Dendritic cell treated with granulocyte-macrophage colony-stimulating factor and Interleukin-4, amounts not matched to agents 40 ng/mL and 50 ng/mL, for 4 days (primary cell): ENCODE data around the gene ZNF319.

Experiments used
- H3K27ac Mint-ChIP-seq: one replicate; pipeline ENCODE4 v1.8.0; 2022; ENCODE audit warnings: mild to moderate bottlenecking, mixed read lengths
- H3K27me3 Mint-ChIP-seq: one replicate; pipeline ENCODE4 v1.8.0; 2022; ENCODE audit warnings: mild to moderate bottlenecking, mixed read lengths
- H3K36me3 Mint-ChIP-seq: one replicate; pipeline ENCODE4 v1.8.0; 2022; ENCODE audit warnings: low read depth, mixed read lengths
- H3K4me1 Mint-ChIP-seq: one replicate; pipeline ENCODE4 v1.8.0; 2022; ENCODE audit warnings: low read depth, mixed read lengths
- H3K4me3 Mint-ChIP-seq: one replicate; pipeline ENCODE4 v1.8.0; 2022; ENCODE audit warnings: mild to moderate bottlenecking, moderate library complexity, mixed read lengths
- H3K9me3 Mint-ChIP-seq: one replicate; pipeline ENCODE4 v1.8.0; 2022; ENCODE audit warnings: mixed read lengths
- intact Hi-C: fragments of 100-400 bp; cut with micrococcal nuclease; formaldehyde crosslinking; loops from one replicate; pipeline ENCODE4 v1.15.0; 2022

The ZNF319 gene

GRCh38 chr16:57959121-57959520 lies 41.4 kb downstream of the ZNF319 start:
- Mint-ChIP-seq H3K27ac (no peak overlapping the region), H3K27me3 (peaks cover 13% of the 10 kb centered on the region)

GRCh38 chr16:57958544-57958943 lies 41.9 kb downstream of the ZNF319 start:
- intact Hi-C loops: no loop called here
- H3K4me1 Mint-ChIP-seq: no peaks in the 10 kb centered on the region
- H3K9me3 Mint-ChIP-seq: no peaks in the 10 kb centered on the region
- no peak overlapping the region for H3K4me3 Mint-ChIP-seq
- H3K27me3 Mint-ChIP-seq: peaks cover 13% of the 10 kb centered on the region
- no peaks in the 10 kb centered on the region for H3K36me3 Mint-ChIP-seq
- H3K27ac Mint-ChIP-seq: no peak overlapping the region

More at GRCh38 chr16:57959121-57959520, 41.4 kb downstream of the ZNF319 start:
- no peaks in the 10 kb centered on the region for H3K9me3 Mint-ChIP-seq
- H3K4me1 Mint-ChIP-seq: no peaks in the 10 kb centered on the region
- H3K36me3 Mint-ChIP-seq: no peaks in the 10 kb centered on the region
- intact Hi-C loops: no loop called here
- no peak overlapping the region for H3K4me3 Mint-ChIP-seq

GRCh38 chr16:57957673-57958392 lies 42.6 kb downstream of the ZNF319 start:
- intact Hi-C loops: no loop called here
- Mint-ChIP-seq H3K27ac (no peak overlapping the region), H3K36me3 (no peaks in the 10 kb centered on the region), H3K4me1 (peaks cover 1% of the 10 kb centered on the region), H3K27me3 (peaks cover 9% of the 10 kb centered on the region), H3K4me3 (no peak overlapping the region), H3K9me3 (no peaks in the 10 kb centered on the region)

- Mint-ChIP-seq H3K27ac (no peak overlapping the region), H3K36me3 (no peaks in the 10 kb centered on the region), H3K4me1 (peaks cover 4% of the 10 kb centered on the region), H3K27me3 (peaks cover 9% of the 10 kb centered on the region), H3K9me3 (no peaks in the 10 kb centered on the region), H3K4me3 (no peak overlapping the region)
- intact Hi-C loops: no loop called here
Measured at GRCh38 chr16:57956924-57957672, 43.4 kb downstream of the ZNF319 start.

- peaks cover 4% of the 10 kb centered on the region for H3K4me1 Mint-ChIP-seq
- no peak overlapping the region for H3K27ac Mint-ChIP-seq
- no peak overlapping the region for H3K4me3 Mint-ChIP-seq
- no peaks in the 10 kb centered on the region for H3K36me3 Mint-ChIP-seq
- no peaks in the 10 kb centered on the region for H3K9me3 Mint-ChIP-seq
- H3K27me3 Mint-ChIP-seq: peaks cover 13% of the 10 kb centered on the region
- intact Hi-C loops: no loop called here
Measured at GRCh38 chr16:57956270-57956808, 44.1 kb downstream of the ZNF319 start.

- H3K4me1 Mint-ChIP-seq: peaks cover 4% of the 10 kb centered on the region
- H3K36me3 Mint-ChIP-seq: no peaks in the 10 kb centered on the region
- intact Hi-C loops: no loop called here
- H3K27ac Mint-ChIP-seq: no peak overlapping the region
- H3K4me3 Mint-ChIP-seq: no peak overlapping the region
- peaks cover 13% of the 10 kb centered on the region for H3K27me3 Mint-ChIP-seq
- H3K9me3 Mint-ChIP-seq: no peaks in the 10 kb centered on the region
Measured at GRCh38 chr16:57955572-57956188, 44.8 kb downstream of the ZNF319 start.

GRCh38 chr16:57953857-57954256 lies 46.6 kb downstream of the ZNF319 start:
- H3K36me3 Mint-ChIP-seq: no peaks in the 10 kb centered on the region
- H3K4me3 Mint-ChIP-seq: no peak overlapping the region
- H3K27ac Mint-ChIP-seq: no peak overlapping the region
- H3K4me1 Mint-ChIP-seq: peaks cover 4% of the 10 kb centered on the region
- no peaks in the 10 kb centered on the region for H3K9me3 Mint-ChIP-seq
- intact Hi-C loops: no loop called here
- peaks cover 6% of the 10 kb centered on the region for H3K27me3 Mint-ChIP-seq

GRCh38 chr16:57952909-57953308 lies 47.6 kb downstream of the ZNF319 start:
- Mint-ChIP-seq H3K4me3 (no peak overlapping the region), H3K27ac (no peak overlapping the region), H3K27me3 (peaks cover 6% of the 10 kb centered on the region), H3K36me3 (no peaks in the 10 kb centered on the region), H3K9me3 (no peaks in the 10 kb centered on the region), H3K4me1 (peaks cover 4% of the 10 kb centered on the region)
- intact Hi-C loops: no loop called here

- H3K4me3 Mint-ChIP-seq: no peak overlapping the region
- H3K27me3 Mint-ChIP-seq: peaks cover 6% of the 10 kb centered on the region
- no peaks in the 10 kb centered on the region for H3K36me3 Mint-ChIP-seq
- H3K27ac Mint-ChIP-seq: no peak overlapping the region
- peaks cover 4% of the 10 kb centered on the region for H3K4me1 Mint-ChIP-seq
- no peaks in the 10 kb centered on the region for H3K9me3 Mint-ChIP-seq
- intact Hi-C loops: no loop called here
Measured at GRCh38 chr16:57951204-57951960, 49.1 kb downstream of the ZNF319 start.

GRCh38 chr16:57950382-57950781 lies 50.1 kb downstream of the ZNF319 start:
- H3K4me3 Mint-ChIP-seq: no peak overlapping the region
- H3K27ac Mint-ChIP-seq: no peak overlapping the region
- H3K36me3 Mint-ChIP-seq: no peaks in the 10 kb centered on the region
- peaks cover 4% of the 10 kb centered on the region for H3K4me1 Mint-ChIP-seq
- intact Hi-C loops: no loop called here
- H3K9me3 Mint-ChIP-seq: no peaks in the 10 kb centered on the region
- peaks cover 6% of the 10 kb centered on the region for H3K27me3 Mint-ChIP-seq

- Mint-ChIP-seq H3K36me3 (no peaks in the 10 kb centered on the region), H3K4me3 (no peak overlapping the region), H3K4me1 (peaks cover 4% of the 10 kb centered on the region), H3K27me3 (peaks cover 6% of the 10 kb centered on the region), H3K9me3 (no peaks in the 10 kb centered on the region), H3K27ac (no peak overlapping the region)
- intact Hi-C loops: no loop called here
Measured at GRCh38 chr16:57949595-57950238, 50.8 kb downstream of the ZNF319 start.

GRCh38 chr16:57949013-57949412 lies 51.5 kb downstream of the ZNF319 start:
- no peaks in the 10 kb centered on the region for H3K9me3 Mint-ChIP-seq
- no peak overlapping the region for H3K27ac Mint-ChIP-seq
- intact Hi-C loops: no loop called here
- peaks cover 6% of the 10 kb centered on the region for H3K27me3 Mint-ChIP-seq
- no peak overlapping the region for H3K4me3 Mint-ChIP-seq
- H3K36me3 Mint-ChIP-seq: no peaks in the 10 kb centered on the region
- H3K4me1 Mint-ChIP-seq: peaks cover 4% of the 10 kb centered on the region

- Mint-ChIP-seq H3K36me3 (no peaks in the 10 kb centered on the region), H3K9me3 (no peaks in the 10 kb centered on the region), H3K4me3 (no peak overlapping the region), H3K4me1 (peaks cover 4% of the 10 kb centered on the region), H3K27ac (no peak overlapping the region), H3K27me3 (peaks cover 6% of the 10 kb centered on the region)
- intact Hi-C loops: no loop called here
Measured at GRCh38 chr16:57948027-57948426, 52.4 kb downstream of the ZNF319 start.
